IMR-90 (cell line): ENCODE data around the gene NPEPL1. TPM values are rescaled to one million over a fixed set of nuclear protein-coding genes. Genes with fewer than 3 reads are reported as not detected.

Source experiments
- ATAC-seq: fragments of 200-7000 bp; cut with Tn5 transposase; 2 replicates; pipeline ENCODE4 v1.9.1; 2020; ENCODE audit warnings: low read depth, mild to moderate bottlenecking, moderate library complexity
- BruUV-seq: library from RNA; stranded (reverse); fragments of 400-500 nt; replicated peaks from 2 replicates; lab custom pipeline; 2021; lab: Mats Ljungman, UMichigan
- CTCF ChIA-PET: fragments of 300-600 bp; formaldehyde crosslinking; extraction: SDS; loops from one replicate; lab custom pipeline; 2021; ENCODE audit warnings: antibody characterized with exemption; lab: Yijun Ruan, JAX
- POLR2A ChIA-PET: fragments of 300-600 bp; sonication (Branson Sonifier 250); formaldehyde crosslinking; loops from one replicate; lab custom pipeline; 2022; ENCODE audit warnings: antibody characterized with exemption; ENCODE audit not compliant: unreplicated experiment; lab: Charles Lee
- DNase-seq: peaks from one replicate; pipeline ENCODE4 v3.0.0; 2013
- H2AFZ ChIP-seq: replicated peaks from 2 replicates; pipeline ENCODE3; 2013; ENCODE audit warnings: low read length, mild to moderate bottlenecking; ENCODE audit not compliant: poor library complexity
- H2AK5ac ChIP-seq: 2 replicates; pipeline ENCODE4 v1.6.1; 2013; ENCODE audit warnings: low read depth, low read length, inconsistent platforms
- H2AK9ac ChIP-seq: replicated peaks from 2 replicates; pipeline ENCODE3; 2013; ENCODE audit warnings: mild to moderate bottlenecking, low read depth, low read length, moderate library complexity; ENCODE audit not compliant: poor library complexity
- H2BK120ac ChIP-seq: 2 replicates; pipeline ENCODE4 v1.6.1; 2013; ENCODE audit warnings: low read depth, low read length, inconsistent platforms
- H2BK15ac ChIP-seq: 3 replicates; pipeline ENCODE4 v1.6.1; 2013; ENCODE audit warnings: low read depth, low read length, inconsistent platforms
- H2BK20ac ChIP-seq: 2 replicates; pipeline ENCODE4 v1.6.1; 2013; ENCODE audit warnings: low read depth, mild to moderate bottlenecking, inconsistent platforms, low read length, moderate library complexity
- H2BK5ac ChIP-seq: 2 replicates; pipeline ENCODE4 v1.6.1; 2013; ENCODE audit warnings: mild to moderate bottlenecking, low read depth, low read length, inconsistent platforms; ENCODE audit not compliant: poor library complexity, severe bottlenecking
- H3K14ac ChIP-seq: replicated peaks from 2 replicates; pipeline ENCODE4 v1.6.1; 2013; ENCODE audit warnings: low read depth, low read length, inconsistent platforms
- H3K18ac ChIP-seq: 2 replicates; pipeline ENCODE4 v1.6.1; 2013; ENCODE audit warnings: low read depth, low read length, control low read depth
- H3K23ac ChIP-seq: 2 replicates; pipeline ENCODE4 v1.6.1; 2013; ENCODE audit warnings: low read depth, low read length, inconsistent platforms
- H3K27ac ChIP-seq: 2 replicates; pipeline ENCODE4 v1.5.1; 2013; ENCODE audit warnings: mild to moderate bottlenecking, control low read depth, low read length; ENCODE audit not compliant: insufficient read depth
- H3K27me3 ChIP-seq: 2 replicates; pipeline ENCODE4 v1.6.1; 2013; ENCODE audit warnings: low read length; ENCODE audit not compliant: control insufficient read depth, insufficient read depth
- H3K36me3 ChIP-seq: 2 replicates; pipeline ENCODE4 v1.6.1; 2013; ENCODE audit warnings: low read length, mixed read lengths; ENCODE audit not compliant: control insufficient read depth, insufficient read depth
- H3K4ac ChIP-seq: 2 replicates; pipeline ENCODE4 v1.6.1; 2013; ENCODE audit warnings: low read depth, low read length, inconsistent platforms
- H3K4me1 ChIP-seq: 2 replicates; pipeline ENCODE4 v1.6.1; 2013; ENCODE audit warnings: low read length, mixed read lengths; ENCODE audit not compliant: control insufficient read depth, insufficient read depth
- H3K4me2 ChIP-seq: 2 replicates; pipeline ENCODE4 v1.6.1; 2013; ENCODE audit warnings: low read depth, mild to moderate bottlenecking, control low read depth, low read length, moderate library complexity
- H3K4me3 ChIP-seq: 2 replicates; pipeline ENCODE4 v1.5.1; 2013; ENCODE audit warnings: low read depth, mild to moderate bottlenecking, control low read depth, low read length, moderate library complexity; ENCODE audit not compliant: insufficient read depth
- H3K56ac ChIP-seq: 2 replicates; pipeline ENCODE4 v1.6.1; 2013; ENCODE audit warnings: low read length, inconsistent platforms; ENCODE audit not compliant: insufficient read depth; ENCODE audit errors: extremely low read depth
- H3K79me1 ChIP-seq, 2 experiments: 2 replicates each; pipeline ENCODE4 v1.6.1; 2013; ENCODE audit warnings: low read length in 2 of 2, inconsistent platforms in 1 of 2, low read depth in 1 of 2
- H3K9ac ChIP-seq: 2 replicates; pipeline ENCODE4 v1.6.1; 2013; ENCODE audit warnings: low read depth, low read length, control low read depth
- H3K9me1 ChIP-seq: 2 replicates; pipeline ENCODE4 v1.6.1; 2013; ENCODE audit warnings: low read length, inconsistent platforms; ENCODE audit not compliant: insufficient read depth
- H3K9me3 ChIP-seq: 2 replicates; pipeline ENCODE4 v1.6.1; 2013; ENCODE audit warnings: low read length; ENCODE audit not compliant: control insufficient read depth, insufficient read depth
- H4K20me1 ChIP-seq: 2 replicates; pipeline ENCODE4 v1.6.1; 2013; ENCODE audit warnings: low read length, inconsistent platforms; ENCODE audit not compliant: insufficient read depth
- H4K5ac ChIP-seq: 2 replicates; pipeline ENCODE4 v1.6.1; 2013; ENCODE audit warnings: mild to moderate bottlenecking, low read depth, low read length, control low read depth
- H4K8ac ChIP-seq, 2 experiments: 2 replicates each; pipeline ENCODE4 v1.6.1; 2013; ENCODE audit warnings: low read depth in 2 of 2, low read length in 2 of 2, control low read depth in 1 of 2, inconsistent platforms in 1 of 2
- H4K91ac ChIP-seq: 2 replicates; pipeline ENCODE4 v1.6.1; 2013; ENCODE audit warnings: low read depth, low read length, inconsistent platforms; ENCODE audit not compliant: insufficient read depth
- BHLHE40 ChIP-seq: fragments of 150-350 bp; IDR thresholded peaks from 2 replicates; pipeline ENCODE4 v1.6.1; 2016; ENCODE audit warnings: mild to moderate bottlenecking, low read depth, low read length
- CEBPB ChIP-seq: IDR thresholded peaks from 2 replicates; pipeline ENCODE4 v1.6.1; 2012; ENCODE audit warnings: low read depth, low read length, improper control_type of control experiment
- MAFK ChIP-seq: IDR thresholded peaks from 2 replicates; pipeline ENCODE4 v1.6.1; 2012; ENCODE audit warnings: low read depth, low read length, improper control_type of control experiment
- MAZ ChIP-seq: IDR thresholded peaks from 2 replicates; pipeline ENCODE4 v1.6.1; 2012; ENCODE audit warnings: low read depth, mild to moderate bottlenecking, low read length, improper control_type of control experiment, moderate library complexity, borderline replicate concordance
- MXI1 ChIP-seq: IDR thresholded peaks from 2 replicates; pipeline ENCODE4 v1.6.1; 2012; ENCODE audit warnings: low read depth, mild to moderate bottlenecking, low read length, moderate library complexity, borderline replicate concordance
- NFE2L2 ChIP-seq: fragments of 150-350 bp; IDR thresholded peaks from 2 replicates; pipeline ENCODE4 v1.6.1; 2016; ENCODE audit warnings: low read depth, mild to moderate bottlenecking, low read length
- RAD21 ChIP-seq: IDR thresholded peaks from 2 replicates; pipeline ENCODE4 v1.6.1; 2012; ENCODE audit warnings: low read length, improper control_type of control experiment
- SMC3 ChIP-seq: fragments of 150-350 bp; IDR thresholded peaks from 2 replicates; pipeline ENCODE4 v1.6.1; 2016; ENCODE audit warnings: low read depth, mild to moderate bottlenecking, antibody characterized with exemption, low read length, moderate library complexity
- WGBS, 2 experiments: methylation state at CpG; one replicate each; pipeline versions ENCODE4 v1.1.5 to v1.1.7; 2013; ENCODE audit warnings: missing lambda C conversion rate in 2 of 2; ENCODE audit not compliant: insufficient read length in 1 of 2; ENCODE audit errors: extremely low coverage in 2 of 2; 5-methylcytosine and 5-hydroxymethylcytosine counted together
- dilution Hi-C: fragments of 300-500 bp; cut with HindIII; formaldehyde crosslinking; loops from one replicate; pipeline ENCODE4 v1.14.3; 2018; ENCODE audit warnings: low sequenced_read_pairs; ENCODE audit not compliant: unreplicated experiment
- in situ Hi-C: fragments of 300-500 bp; cut with MboI; formaldehyde crosslinking; loops from 3 replicates; pipeline ENCODE4 v1.14.3; 2019; ENCODE audit warnings: low sequenced_read_pairs, inconsistent platforms, mixed read lengths
- intact Hi-C: fragments of 100-400 bp; cut with micrococcal nuclease; formaldehyde crosslinking; loops from 2 replicates; pipeline ENCODE4 v1.10.0; 2022
- polyA plus RNA-seq, 3 experiments: library from polyadenylated mRNA; depleted of rRNA; stranded (reverse); fragments of >200 nt; gene quantifications; 2 replicates each; pipeline ENCODE4 v1.2.3, GENCODE V29; 2012; ENCODE audit warnings: low replicate concordance in 1 of 3
- total RNA-seq: library from RNA; depleted of rRNA; stranded (reverse); fragments of >200 nt; gene quantifications from 2 replicates; pipeline ENCODE4 v1.2.3, GENCODE V29; 2012
- TF ChIP-seq, protein P1 (sequence below): conservative IDR thresholded peaks from 2 replicates; pipeline ENCODE4 v1.5.1; 2012; ENCODE audit warnings: mild to moderate bottlenecking, low read depth, low read length, improper control_type of control experiment

Gene NPEPL1
- total and polyA plus RNA-seq, 2 of the 4 experiments (the other 2 are of a cell fraction), result 6.3 to 10.4 TPM

DNA sequence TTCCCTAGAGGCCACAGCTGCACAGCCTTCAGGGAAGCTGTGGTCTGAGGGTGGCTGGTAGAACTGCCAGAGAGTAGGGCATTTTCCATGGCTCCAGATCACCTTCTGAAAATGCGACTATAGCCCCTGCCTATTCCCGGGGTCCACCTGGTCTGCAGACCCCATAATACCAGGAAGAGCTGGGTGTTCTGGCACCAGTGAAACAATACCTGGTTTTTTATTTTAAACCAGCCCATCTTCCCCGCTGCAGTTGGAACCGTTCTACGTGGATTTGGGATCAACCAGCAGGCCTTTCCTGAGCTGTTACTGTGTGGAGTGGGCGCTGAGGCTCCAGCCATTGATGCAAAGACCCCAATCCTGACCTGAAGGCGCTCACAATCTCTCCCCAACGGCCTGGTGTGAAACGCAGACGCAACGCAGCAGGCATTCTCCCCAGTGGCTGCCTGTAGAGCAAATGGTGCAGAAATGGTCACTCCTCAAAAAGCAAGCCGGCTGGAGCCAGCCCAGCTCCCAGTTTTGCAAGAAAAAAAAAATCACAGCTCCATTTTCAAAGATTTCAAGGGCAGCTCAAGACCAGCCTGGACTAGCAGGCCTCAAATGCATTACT is 11.3 kb downstream of the NPEPL1 start:
- ChIA-PET CTCF (interaction anchor here (1.5 kb wide), 1 partner anchor 11 kb away, joined by 3 read pairs; no protein-coding TSS in a partner anchor), POLR2A (no interaction called here)
- no peak overlapping the region for H3K56ac ChIP-seq
- H3K9me1 ChIP-seq, result no peaks in the 10 kb centered on the region; the same call in 1 of the 2 replicates
- H3K27ac ChIP-seq, result no peak overlapping the region
- H3K9me3 ChIP-seq, result no peaks in the 10 kb centered on the region
- H3K4me1 ChIP-seq, result peaks cover 6% of the 10 kb centered on the region
- TF ChIP-seq NFE2L2 (no peak), RAD21 (no peak), MAFK (no peak), SMC3 (no peak), CEBPB (no peak), MAZ (no peak), BHLHE40 (no peak), MXI1 (no peak)
- TF ChIP-seq, protein P1, sequence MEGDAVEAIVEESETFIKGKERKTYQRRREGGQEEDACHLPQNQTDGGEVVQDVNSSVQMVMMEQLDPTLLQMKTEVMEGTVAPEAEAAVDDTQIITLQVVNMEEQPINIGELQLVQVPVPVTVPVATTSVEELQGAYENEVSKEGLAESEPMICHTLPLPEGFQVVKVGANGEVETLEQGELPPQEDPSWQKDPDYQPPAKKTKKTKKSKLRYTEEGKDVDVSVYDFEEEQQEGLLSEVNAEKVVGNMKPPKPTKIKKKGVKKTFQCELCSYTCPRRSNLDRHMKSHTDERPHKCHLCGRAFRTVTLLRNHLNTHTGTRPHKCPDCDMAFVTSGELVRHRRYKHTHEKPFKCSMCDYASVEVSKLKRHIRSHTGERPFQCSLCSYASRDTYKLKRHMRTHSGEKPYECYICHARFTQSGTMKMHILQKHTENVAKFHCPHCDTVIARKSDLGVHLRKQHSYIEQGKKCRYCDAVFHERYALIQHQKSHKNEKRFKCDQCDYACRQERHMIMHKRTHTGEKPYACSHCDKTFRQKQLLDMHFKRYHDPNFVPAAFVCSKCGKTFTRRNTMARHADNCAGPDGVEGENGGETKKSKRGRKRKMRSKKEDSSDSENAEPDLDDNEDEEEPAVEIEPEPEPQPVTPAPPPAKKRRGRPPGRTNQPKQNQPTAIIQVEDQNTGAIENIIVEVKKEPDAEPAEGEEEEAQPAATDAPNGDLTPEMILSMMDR, result no peak
- H2AK5ac ChIP-seq, result no peak overlapping the region
- no peak overlapping the region for H4K8ac ChIP-seq
- no peaks in the 10 kb centered on the region for H3K27me3 ChIP-seq
- no peak overlapping the region for H4K5ac ChIP-seq
- intact Hi-C loops (no loop called here), in situ Hi-C loops (no loop called here), dilution Hi-C loops (no loop called here)
- ATAC-seq (no peak), DNase-seq (no peak)
- no peaks in the 10 kb centered on the region for H4K20me1 ChIP-seq
- no peaks in the 10 kb centered on the region for H3K79me1 ChIP-seq
- no peak overlapping the region for H3K4me2 ChIP-seq
- 91% methylated on average over 6 of the region's 12 CpGs; no CpG with 5 or more reads in 1 of the 2 experiments for WGBS, 2 experiments
- H3K4me3 ChIP-seq, result no peak overlapping the region
- no peak overlapping the region for H3K23ac ChIP-seq
- H3K18ac ChIP-seq, result no peak overlapping the region
- no peak overlapping the region for H2AK9ac ChIP-seq
- H3K9ac ChIP-seq, result no peak overlapping the region
- H3K4ac ChIP-seq, result no peak overlapping the region
- no peak overlapping the region for H2BK15ac ChIP-seq
- BruUV-seq, result no TSS peak
- no peak overlapping the region for H2AFZ ChIP-seq
- no peak overlapping the region for H4K91ac ChIP-seq
- no peak overlapping the region for H2BK5ac ChIP-seq
- no peak overlapping the region for H2BK120ac ChIP-seq
- H3K36me3 ChIP-seq, result peaks cover 25% of the 10 kb centered on the region
- no peak overlapping the region for H3K14ac ChIP-seq
- H2BK20ac ChIP-seq, result no peak overlapping the region
